Body of pancreas (tissue), 4 donors: ENCODE measurements around the gene RAB25.

ENCODE experiments used
- POLR2A ChIP-seq, 3 donors: fragments of 450-650 bp; IDR thresholded peaks; one replicate each; pipeline ENCODE4 v1.6.1; 2016; ENCODE audit warnings: antibody characterized with exemption in 3 of 3, mild to moderate bottlenecking in 2 of 3
- TF ChIP-seq, protein P1 (sequence below), 7 experiments: fragments of 450-650 bp in 4 of 7; fragments of 200-600 bp in 3 of 7; sonication (generic) in 3 of 7; IDR thresholded peaks; one replicate each; pipeline ENCODE4 v1.5.1; 2016 to 2019; ENCODE audit warnings: antibody characterized with exemption in 7 of 7

DNA sequence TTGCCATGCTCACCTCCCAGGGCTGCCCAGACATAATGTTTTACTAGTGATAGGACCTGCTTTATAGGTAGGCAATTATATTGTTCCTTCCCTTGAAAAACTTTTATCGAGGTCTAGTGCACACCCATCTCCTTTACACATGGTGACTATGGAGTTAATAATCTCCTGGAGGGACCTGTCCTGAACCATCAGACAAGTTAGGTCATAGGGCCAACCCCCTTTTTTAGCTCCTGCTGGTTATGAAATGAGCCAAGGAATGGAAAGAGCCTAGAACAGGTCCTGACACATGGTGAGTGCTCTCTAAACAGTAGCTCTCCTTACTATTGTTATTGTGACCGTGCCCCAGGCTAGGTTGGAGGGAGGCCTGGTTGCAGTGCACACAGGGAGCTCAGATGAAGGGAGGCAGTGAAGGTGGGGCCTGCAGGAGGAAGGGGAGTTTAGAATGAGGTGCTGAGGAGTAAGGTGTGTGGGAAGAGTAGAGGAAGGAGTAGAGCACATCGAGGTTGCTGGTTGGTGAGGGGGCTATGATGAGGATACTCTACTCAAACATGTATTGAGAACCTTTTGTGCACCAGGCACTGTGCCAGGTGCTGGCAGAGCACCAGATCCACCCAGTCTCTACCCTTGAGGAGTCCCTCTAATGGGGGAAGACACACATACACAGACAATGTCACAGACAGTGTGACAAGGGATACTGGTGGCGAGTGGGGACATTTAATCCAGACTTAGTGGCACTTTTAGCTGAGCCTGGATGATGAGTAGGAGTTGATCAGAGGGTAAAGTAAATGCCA lies 39.4 kb downstream of the RAB25 start:
- TF ChIP-seq, protein P1, sequence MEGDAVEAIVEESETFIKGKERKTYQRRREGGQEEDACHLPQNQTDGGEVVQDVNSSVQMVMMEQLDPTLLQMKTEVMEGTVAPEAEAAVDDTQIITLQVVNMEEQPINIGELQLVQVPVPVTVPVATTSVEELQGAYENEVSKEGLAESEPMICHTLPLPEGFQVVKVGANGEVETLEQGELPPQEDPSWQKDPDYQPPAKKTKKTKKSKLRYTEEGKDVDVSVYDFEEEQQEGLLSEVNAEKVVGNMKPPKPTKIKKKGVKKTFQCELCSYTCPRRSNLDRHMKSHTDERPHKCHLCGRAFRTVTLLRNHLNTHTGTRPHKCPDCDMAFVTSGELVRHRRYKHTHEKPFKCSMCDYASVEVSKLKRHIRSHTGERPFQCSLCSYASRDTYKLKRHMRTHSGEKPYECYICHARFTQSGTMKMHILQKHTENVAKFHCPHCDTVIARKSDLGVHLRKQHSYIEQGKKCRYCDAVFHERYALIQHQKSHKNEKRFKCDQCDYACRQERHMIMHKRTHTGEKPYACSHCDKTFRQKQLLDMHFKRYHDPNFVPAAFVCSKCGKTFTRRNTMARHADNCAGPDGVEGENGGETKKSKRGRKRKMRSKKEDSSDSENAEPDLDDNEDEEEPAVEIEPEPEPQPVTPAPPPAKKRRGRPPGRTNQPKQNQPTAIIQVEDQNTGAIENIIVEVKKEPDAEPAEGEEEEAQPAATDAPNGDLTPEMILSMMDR (IDR thresholded peaks at IDR 0.05) = no peak
- no peak for TF ChIP-seq POLR2A (IDR thresholded peaks at IDR 0.05)
